ENCODE data around the gene NUDT4. TPM values are rescaled to one million over a fixed set of nuclear protein-coding genes. Genes with fewer than 3 reads are reported as not detected.

Gene NUDT4
- total RNA-seq, 4 donors from 2014 or later = 58.0 to 147 (median 90.9) TPM

DNA sequence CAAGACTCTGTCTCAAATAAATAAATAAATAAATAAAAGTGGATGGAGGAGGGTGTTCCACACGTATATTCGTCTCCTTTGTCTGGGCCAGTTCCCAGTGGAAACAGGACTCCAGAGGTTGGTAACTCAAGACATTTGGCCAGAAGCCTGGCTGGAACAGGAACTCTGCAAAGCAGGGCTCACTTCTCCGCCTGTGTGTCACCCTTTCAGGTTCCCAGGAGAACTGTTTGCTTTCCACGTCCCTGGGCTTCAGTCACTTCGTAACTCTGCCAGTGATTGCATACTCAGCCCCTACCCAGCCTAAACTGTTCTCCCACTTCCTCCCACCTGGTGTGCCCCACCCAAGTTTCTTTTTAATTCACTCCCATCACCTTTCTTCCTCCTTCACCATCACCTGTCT, 71.1 kb downstream of the NUDT4 start:
- TF ChIP-seq, protein P1, sequence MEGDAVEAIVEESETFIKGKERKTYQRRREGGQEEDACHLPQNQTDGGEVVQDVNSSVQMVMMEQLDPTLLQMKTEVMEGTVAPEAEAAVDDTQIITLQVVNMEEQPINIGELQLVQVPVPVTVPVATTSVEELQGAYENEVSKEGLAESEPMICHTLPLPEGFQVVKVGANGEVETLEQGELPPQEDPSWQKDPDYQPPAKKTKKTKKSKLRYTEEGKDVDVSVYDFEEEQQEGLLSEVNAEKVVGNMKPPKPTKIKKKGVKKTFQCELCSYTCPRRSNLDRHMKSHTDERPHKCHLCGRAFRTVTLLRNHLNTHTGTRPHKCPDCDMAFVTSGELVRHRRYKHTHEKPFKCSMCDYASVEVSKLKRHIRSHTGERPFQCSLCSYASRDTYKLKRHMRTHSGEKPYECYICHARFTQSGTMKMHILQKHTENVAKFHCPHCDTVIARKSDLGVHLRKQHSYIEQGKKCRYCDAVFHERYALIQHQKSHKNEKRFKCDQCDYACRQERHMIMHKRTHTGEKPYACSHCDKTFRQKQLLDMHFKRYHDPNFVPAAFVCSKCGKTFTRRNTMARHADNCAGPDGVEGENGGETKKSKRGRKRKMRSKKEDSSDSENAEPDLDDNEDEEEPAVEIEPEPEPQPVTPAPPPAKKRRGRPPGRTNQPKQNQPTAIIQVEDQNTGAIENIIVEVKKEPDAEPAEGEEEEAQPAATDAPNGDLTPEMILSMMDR (IDR thresholded peaks at IDR 0.05; ENCODE audit: low read depth) = no peak

DNA sequence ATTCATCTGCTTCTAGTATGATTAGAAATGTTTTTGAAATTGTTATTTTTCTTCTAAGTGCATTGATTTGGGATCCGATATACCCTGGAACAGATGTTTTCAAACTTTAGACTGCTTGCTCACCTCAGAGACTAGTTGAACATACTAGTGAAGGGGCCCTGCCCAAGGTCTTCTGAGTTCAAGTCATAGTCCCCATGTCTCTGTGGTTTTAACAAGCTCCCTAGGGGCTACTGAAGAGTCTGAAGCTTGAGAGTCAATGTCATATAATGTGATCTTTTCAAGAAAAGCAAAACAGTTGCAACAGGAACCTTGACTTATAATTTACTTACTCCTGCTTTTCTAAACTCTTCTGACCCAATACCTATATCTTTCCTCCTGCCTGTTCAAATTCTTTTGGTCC, 71.6 kb downstream of the NUDT4 start:
- TF ChIP-seq, protein P1 (IDR thresholded peaks at IDR 0.05; ENCODE audit: low read depth) = no peak

DNA sequence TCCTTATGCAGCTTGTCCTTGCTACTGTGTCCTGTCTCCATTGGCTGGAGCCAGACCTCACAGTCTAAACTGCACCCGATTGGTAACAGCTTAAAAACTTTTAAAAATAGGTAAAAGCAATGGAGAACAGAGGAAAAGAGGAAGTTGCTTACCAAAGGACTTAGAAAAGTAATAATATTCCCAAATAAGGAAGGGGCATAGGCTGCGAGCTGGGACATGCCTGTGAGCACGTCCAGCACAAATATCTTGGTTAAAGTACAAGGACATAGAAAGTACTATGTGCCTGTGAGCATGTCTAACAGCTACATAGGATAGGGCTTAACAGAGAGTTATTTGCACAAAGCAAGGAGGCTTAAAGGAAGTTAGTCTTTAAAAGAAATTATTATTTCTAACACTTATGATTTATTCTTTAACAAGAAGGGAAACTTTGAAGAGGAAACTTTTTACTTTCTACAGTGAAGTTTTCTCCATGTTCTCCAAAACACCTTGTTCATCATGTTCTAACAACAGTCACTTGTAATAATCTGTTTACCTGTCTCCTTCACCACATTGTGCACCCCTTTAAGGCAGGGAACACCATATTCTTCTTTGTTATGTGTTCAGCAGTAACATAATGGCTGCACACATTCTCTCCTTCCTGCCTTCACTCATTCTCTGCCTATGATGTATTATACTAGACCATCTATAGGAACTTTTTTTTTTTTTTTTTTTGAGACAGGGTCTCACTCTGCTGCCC, 73.9 kb downstream of the NUDT4 start:
- TF ChIP-seq, protein P1 (IDR thresholded peaks at IDR 0.05; ENCODE audit: low read depth) = no peak

DNA sequence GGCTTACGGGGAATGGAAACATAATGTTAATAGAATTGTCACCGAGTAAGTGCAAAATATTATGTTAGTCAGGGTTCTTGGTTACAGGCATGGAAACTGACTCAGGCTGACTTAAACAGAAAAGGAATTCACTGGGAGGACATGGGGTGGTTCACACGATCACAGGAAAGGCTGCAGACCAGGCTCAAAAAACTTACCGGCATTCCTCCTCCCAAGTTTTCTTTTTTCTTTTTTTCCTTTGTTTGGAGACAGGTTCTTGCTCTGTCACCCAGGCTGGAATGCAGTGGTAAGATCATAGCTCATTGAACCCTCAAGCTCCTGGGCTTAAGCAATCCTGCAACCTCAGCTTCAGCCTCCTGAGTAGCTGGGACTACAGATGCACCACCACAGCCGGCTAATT, 75.9 kb downstream of the NUDT4 start:
- TF ChIP-seq, protein P1 (IDR thresholded peaks at IDR 0.05; ENCODE audit: low read depth) = no peak

DNA sequence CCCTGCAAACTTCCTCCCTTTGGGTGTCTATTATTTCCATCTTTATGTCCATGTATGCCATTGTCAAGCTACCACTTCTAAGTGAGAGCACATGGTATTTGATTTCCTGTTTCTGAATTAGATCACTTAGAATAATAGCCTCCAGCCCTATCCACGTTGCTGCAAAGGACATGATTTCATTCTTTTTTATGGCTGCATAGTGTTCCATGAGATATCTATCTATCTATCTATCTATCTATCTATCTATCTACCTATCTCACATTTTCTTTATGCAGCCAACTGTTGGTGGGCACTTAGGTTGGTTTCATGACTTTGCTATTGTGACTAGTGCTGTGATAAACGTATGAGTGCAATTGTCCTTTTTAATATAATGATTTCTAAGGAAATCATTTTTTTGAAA, 78.4 kb downstream of the NUDT4 start:
- TF ChIP-seq, protein P1 (IDR thresholded peaks at IDR 0.05; ENCODE audit: low read depth) = no peak

Other genes starting within 250 kb of the NUDT4 start
- gene UBE2N, start 64.0 kb downstream of the NUDT4 start, total RNA-seq = 10 to 100 TPM; 20.7 to 65.9 (median 22.4) TPM
- 10 to 100 TPM; 15.6 to 66.4 (median 27.2) TPM for gene MRPL42, start 89.6 kb downstream of the NUDT4 start, total RNA-seq
- 10 to 100 TPM; 21.8 to 68.9 (median 42.7) TPM for gene SOCS2, start 194.8 kb downstream of the NUDT4 start, total RNA-seq